HFF-Myc (cell line): ENCODE measurements around the gene PTPDC1.

Experiments
- DNase-seq: peaks from one replicate; pipeline ENCODE4 v3.0.0-alpha.2; 2011; ENCODE audit warnings: low read depth; ENCODE audit errors: extremely low read depth
- H3K4me3 ChIP-seq: replicated peaks from 2 replicates; pipeline ENCODE4 v1.5.1; 2011; ENCODE audit warnings: low read depth, mild to moderate bottlenecking, control low read depth, low read length
- TF ChIP-seq, protein P1 (sequence below): IDR thresholded peaks from 2 replicates; pipeline ENCODE4 v1.5.1; 2012; ENCODE audit warnings: mild to moderate bottlenecking, low read depth, low read length, control low read depth; ENCODE audit errors: missing control alignments

Gene PTPDC1

DNA sequence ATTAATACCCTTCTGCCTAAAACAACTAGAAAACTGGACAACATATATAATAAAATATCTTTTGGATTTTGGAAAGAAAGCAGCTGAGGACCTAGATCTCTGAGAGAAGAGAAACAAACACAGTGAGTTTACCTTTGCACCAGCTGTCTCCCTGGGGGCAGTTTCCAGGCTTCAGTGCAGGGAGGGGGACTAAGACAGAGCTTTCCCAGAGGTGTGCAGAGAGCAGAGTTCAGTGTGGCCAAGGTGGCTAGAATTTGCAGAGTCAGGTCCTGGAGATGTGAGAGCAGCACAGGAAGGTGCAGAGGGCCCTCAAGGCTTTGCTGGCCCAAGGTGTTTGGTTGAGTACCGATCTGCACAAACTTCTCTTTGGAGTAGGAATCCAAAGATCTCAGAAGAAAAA lies 26.3 kb upstream of the PTPDC1 start:
- TF ChIP-seq, protein P1, sequence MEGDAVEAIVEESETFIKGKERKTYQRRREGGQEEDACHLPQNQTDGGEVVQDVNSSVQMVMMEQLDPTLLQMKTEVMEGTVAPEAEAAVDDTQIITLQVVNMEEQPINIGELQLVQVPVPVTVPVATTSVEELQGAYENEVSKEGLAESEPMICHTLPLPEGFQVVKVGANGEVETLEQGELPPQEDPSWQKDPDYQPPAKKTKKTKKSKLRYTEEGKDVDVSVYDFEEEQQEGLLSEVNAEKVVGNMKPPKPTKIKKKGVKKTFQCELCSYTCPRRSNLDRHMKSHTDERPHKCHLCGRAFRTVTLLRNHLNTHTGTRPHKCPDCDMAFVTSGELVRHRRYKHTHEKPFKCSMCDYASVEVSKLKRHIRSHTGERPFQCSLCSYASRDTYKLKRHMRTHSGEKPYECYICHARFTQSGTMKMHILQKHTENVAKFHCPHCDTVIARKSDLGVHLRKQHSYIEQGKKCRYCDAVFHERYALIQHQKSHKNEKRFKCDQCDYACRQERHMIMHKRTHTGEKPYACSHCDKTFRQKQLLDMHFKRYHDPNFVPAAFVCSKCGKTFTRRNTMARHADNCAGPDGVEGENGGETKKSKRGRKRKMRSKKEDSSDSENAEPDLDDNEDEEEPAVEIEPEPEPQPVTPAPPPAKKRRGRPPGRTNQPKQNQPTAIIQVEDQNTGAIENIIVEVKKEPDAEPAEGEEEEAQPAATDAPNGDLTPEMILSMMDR, result no peak
- H3K4me3 ChIP-seq, result no peak overlapping the region
- DNase-seq, result no peak

- H3K4me3 ChIP-seq, result no peak overlapping the region
- TF ChIP-seq, protein P1, result no peak
- DNase-seq, result no peak
Measured at GRCh38 chr9:94061864-94062263, 22.4 kb upstream of the PTPDC1 start.

DNA sequence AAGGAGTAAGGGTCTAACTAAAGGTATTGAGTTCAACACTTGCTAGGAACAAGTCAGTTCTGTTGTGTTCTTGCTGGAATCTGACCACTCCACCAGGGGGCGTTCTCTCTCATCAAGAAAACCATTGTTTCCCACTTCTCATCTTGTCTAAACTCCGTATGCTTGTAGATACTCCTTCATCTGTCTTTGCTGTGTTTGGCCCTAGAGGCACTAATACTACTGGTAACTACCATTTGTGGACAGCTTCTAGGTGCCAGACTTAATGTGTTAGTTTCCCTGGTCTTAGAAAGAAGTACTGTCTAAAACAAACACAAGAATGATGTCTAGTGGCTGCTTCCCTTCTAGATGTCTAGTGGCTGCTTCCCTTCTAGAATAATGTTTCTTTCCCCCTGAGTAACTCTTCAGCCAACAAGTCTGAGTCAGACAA lies 18.7 kb upstream of the PTPDC1 start:
- TF ChIP-seq, protein P1, result peak; percentile 83
- H3K4me3 ChIP-seq, result no peak overlapping the region
- DNase-seq, result peak; percentile 64

DNA sequence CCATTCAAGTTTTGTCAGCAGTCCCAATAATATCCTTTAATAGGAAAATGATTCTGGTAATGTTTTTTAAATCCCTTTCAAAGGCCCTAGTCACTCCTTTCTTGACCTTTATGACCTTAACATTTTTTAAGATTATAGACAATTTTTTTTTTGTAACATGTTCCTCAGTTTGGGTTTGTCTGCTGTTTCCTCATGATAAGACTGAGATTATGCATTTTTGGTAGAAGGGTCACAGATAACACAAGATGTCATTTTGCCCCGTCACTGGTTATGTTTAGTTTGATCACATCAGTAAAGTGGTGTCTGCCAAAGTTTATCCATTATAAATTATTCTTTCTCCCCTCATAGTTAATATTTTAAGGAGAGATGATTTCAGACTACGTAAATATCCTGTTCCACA lies 16.0 kb upstream of the PTPDC1 start:
- no peak for DNase-seq
- TF ChIP-seq, protein P1, result no peak
- H3K4me3 ChIP-seq, result no peak overlapping the region

DNA sequence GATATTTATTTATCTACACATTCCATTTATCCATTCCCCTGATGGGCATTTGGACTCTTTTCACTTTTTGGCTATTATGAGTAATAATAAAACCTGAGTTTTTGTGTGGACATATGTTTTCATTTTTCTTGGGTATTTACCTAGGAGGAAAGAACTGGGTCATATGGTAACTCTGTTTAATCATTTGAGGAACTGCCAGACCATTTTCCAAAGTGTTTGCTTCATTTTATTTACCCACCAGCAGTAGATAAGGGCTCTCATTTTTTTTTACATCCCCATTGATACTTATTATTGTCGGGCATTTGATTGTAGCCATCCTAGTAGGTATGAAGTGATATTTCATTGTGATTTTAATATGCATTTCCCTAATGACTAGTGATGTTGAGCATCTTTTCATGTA lies 7.7 kb upstream of the PTPDC1 start:
- TF ChIP-seq, protein P1, result no peak
- no peak for DNase-seq
- no peak overlapping the region for H3K4me3 ChIP-seq

GRCh38 chr9:94078086-94078485 lies 6.2 kb upstream of the PTPDC1 start:
- TF ChIP-seq, protein P1, result no peak
- no peak for DNase-seq
- no peak overlapping the region for H3K4me3 ChIP-seq

GRCh38 chr9:94079236-94079635 lies 5.0 kb upstream of the PTPDC1 start:
- DNase-seq, result no peak
- TF ChIP-seq, protein P1, result no peak
- no peak overlapping the region for H3K4me3 ChIP-seq
